C4-2B (cell line): ENCODE data around the gene JUN.

Experiments
- ZFX ChIP-seq: fragments of 450-650 bp; IDR thresholded peaks from 2 replicates; pipeline ENCODE4 v1.6.1; 2017
- TF ChIP-seq, protein P1 (sequence below): fragments of 450-650 bp; conservative IDR thresholded peaks from 2 replicates; pipeline ENCODE4 v1.5.1; 2017; ENCODE audit warnings: mild to moderate bottlenecking

DNA sequence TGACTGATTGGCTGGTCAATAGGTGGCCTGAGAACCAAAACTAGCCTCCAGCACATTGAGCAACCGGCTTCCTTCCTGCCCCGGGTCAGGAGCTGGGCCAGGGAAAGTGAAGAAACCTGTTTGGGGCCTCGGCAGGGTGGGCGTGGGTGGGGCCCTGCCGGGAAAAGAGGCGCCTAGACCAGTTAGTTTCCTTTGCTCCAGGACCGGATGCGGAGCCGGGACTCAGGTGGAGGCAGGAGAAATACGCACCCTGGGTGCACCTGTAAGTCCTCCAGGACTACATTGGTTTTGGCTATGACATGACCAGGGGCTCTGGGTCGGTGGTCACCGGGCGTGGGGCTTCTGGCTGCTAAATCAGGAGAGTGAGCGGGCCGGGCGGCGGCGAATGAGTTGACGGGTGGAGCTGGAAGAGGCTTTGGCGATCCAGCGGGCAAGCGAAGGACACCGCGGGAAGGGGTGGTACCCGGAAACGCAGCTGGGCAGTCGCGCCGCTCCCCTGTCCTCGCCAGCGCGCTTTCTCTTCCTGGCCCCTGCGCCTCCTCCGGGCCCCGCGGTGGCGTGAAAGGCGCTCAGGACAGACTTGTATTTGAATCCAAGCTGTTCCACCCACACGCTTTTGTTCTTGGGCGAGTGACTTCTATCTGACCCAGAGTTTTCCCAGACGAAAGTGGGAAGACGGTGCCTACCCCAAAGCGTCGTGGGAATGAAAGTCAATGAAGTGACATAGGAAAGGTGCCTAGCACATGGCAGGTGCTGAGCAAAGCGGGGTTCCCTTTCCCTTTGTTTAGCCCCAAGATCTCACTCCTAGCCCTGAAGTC lies 30.6 kb upstream of the JUN start:
- TF ChIP-seq, protein P1, sequence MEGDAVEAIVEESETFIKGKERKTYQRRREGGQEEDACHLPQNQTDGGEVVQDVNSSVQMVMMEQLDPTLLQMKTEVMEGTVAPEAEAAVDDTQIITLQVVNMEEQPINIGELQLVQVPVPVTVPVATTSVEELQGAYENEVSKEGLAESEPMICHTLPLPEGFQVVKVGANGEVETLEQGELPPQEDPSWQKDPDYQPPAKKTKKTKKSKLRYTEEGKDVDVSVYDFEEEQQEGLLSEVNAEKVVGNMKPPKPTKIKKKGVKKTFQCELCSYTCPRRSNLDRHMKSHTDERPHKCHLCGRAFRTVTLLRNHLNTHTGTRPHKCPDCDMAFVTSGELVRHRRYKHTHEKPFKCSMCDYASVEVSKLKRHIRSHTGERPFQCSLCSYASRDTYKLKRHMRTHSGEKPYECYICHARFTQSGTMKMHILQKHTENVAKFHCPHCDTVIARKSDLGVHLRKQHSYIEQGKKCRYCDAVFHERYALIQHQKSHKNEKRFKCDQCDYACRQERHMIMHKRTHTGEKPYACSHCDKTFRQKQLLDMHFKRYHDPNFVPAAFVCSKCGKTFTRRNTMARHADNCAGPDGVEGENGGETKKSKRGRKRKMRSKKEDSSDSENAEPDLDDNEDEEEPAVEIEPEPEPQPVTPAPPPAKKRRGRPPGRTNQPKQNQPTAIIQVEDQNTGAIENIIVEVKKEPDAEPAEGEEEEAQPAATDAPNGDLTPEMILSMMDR: no peak
- no peak for TF ChIP-seq ZFX
